K562 (cell line): ENCODE data around the gene TMEM43. TPM values are rescaled to one million over a fixed set of nuclear protein-coding genes. Genes with fewer than 3 reads are reported as not detected.

Experiments used
- ARID3A ChIP-seq: IDR thresholded peaks from 2 replicates; pipeline ENCODE4 v1.6.1; 2012; ENCODE audit warnings: low read depth, low read length, improper control_type of control experiment, borderline replicate concordance
- BCLAF1 ChIP-seq, 2 experiments: fragments of 450-650 bp in 1 of 2; IDR thresholded peaks; 2 replicates each; pipeline ENCODE4 v1.6.1; 2011 to 2017; ENCODE audit warnings: low read depth in 2 of 2, antibody characterized with exemption in 1 of 2, borderline replicate concordance in 1 of 2, low read length in 1 of 2, mild to moderate bottlenecking in 1 of 2, mixed read lengths in 1 of 2; ENCODE audit not compliant: control insufficient read depth in 1 of 2
- CBFB ChIP-seq: sonication (generic); formaldehyde crosslinking; IDR thresholded peaks from 2 replicates; pipeline ENCODE4 v1.4.0; 2020; ENCODE audit warnings: mild to moderate bottlenecking, missing genetic modification reagents
- CBX5 ChIP-seq: IDR thresholded peaks from 2 replicates; pipeline ENCODE4 v1.6.1; 2014; ENCODE audit warnings: low read depth, borderline replicate concordance
- CHD2 ChIP-seq: IDR thresholded peaks from 2 replicates; pipeline ENCODE4 v1.6.1; 2011; ENCODE audit warnings: low read depth, low read length
- DLX4 ChIP-seq: fragments of 250-450 bp; sonication (Bioruptor Pico); IDR thresholded peaks from 2 replicates; pipeline ENCODE4 v1.6.1; 2021; ENCODE audit warnings: mild to moderate bottlenecking
- EP400 ChIP-seq: fragments of 450-650 bp; IDR thresholded peaks from 2 replicates; pipeline ENCODE4 v1.6.1; 2017; ENCODE audit warnings: antibody characterized with exemption, mild to moderate bottlenecking, moderate library complexity
- HMGXB4 ChIP-seq: sonication (generic); formaldehyde crosslinking; IDR thresholded peaks from 2 replicates; pipeline ENCODE4 v1.8.1; 2023; ENCODE audit warnings: mild to moderate bottlenecking, missing genetic modification reagents
- JUND ChIP-seq, 2 experiments: IDR thresholded peaks; 2 replicates in 1 of 2; 3 replicates in 1 of 2; pipeline ENCODE4 v1.6.1; 2011; ENCODE audit warnings: borderline replicate concordance in 2 of 2, low read depth in 2 of 2, low read length in 2 of 2, improper control_type of control experiment in 1 of 2, missing biosample characterization in 1 of 2, missing genetic modification characterization in 1 of 2, missing genetic modification reagents in 1 of 2
- MLLT1 ChIP-seq, 2 experiments: fragments of 450-650 bp; IDR thresholded peaks; 2 replicates each; pipeline ENCODE4 v1.6.1; 2016
- NUFIP1 ChIP-seq: fragments of 450-650 bp; IDR thresholded peaks from 2 replicates; pipeline ENCODE4 v1.6.1; 2018; ENCODE audit not compliant: partially characterized antibody
- RFX5 ChIP-seq: IDR thresholded peaks from 2 replicates; pipeline ENCODE4 v1.6.1; 2011; ENCODE audit warnings: low read depth, mild to moderate bottlenecking, improper control_type of control experiment, low read length
- SAP30 ChIP-seq: fragments of 200-600 bp; sonication (generic); IDR thresholded peaks from 2 replicates; pipeline ENCODE4 v1.6.1; 2012; ENCODE audit warnings: borderline replicate concordance, low read depth, mild to moderate bottlenecking, moderate library complexity, low read length, control low read depth, inconsistent platforms; ENCODE audit not compliant: insufficient read depth, poor library complexity, severe bottlenecking
- SMARCE1 ChIP-seq: fragments of 450-650 bp; IDR thresholded peaks from 2 replicates; pipeline ENCODE4 v1.7.1; 2016; ENCODE audit warnings: mild to moderate bottlenecking
- ZKSCAN1 ChIP-seq: fragments of 150-350 bp; IDR thresholded peaks from 2 replicates; pipeline ENCODE4 v1.6.1; 2016; ENCODE audit warnings: low read depth, low read length
- ZNF280B ChIP-seq: fragments of 250-450 bp; sonication (Bioruptor Pico); IDR thresholded peaks from 2 replicates; pipeline ENCODE4 v1.5.1; 2021; ENCODE audit warnings: mild to moderate bottlenecking
- polyA plus RNA-seq, 8 experiments: library from polyadenylated mRNA; depleted of rRNA in 4 of 8; stranded (reverse) in 5 of 8; unstranded in 3 of 8; fragments of >200 nt; fragmentation: Nextera tagmentation in 2 of 8; fragmentation: Illumina TruSeq in 1 of 8; extraction: Ambion mirVana in 2 of 8; extraction: Trizol in 1 of 8; gene quantifications; 2 replicates each; pipeline versions ENCODE4 v1.2.1 to v1.2.3, GENCODE V29; 2011 to 2014; ENCODE audit warnings: inconsistent platforms in 1 of 8, missing spikeins in 1 of 8
- total RNA-seq, 7 experiments: library from RNA; depleted of rRNA in 6 of 7; stranded (reverse); fragments of >200 nt in 6 of 7; fragmentation: Illumina TruSeq in 2 of 7; extraction: Trizol in 2 of 7; gene quantifications; 2 replicates each; pipeline versions ENCODE4 v1.2.1 to v1.2.3, GENCODE V29; 2011 to 2021; ENCODE audit warnings: low replicate concordance in 1 of 7

The TMEM43 gene
- total and polyA plus RNA-seq, 9 of the 15 experiments (the other 6 are each of a cell fraction or from before 2014, with no cell fraction given), result 16.7 to 46.1 (median 35.7) TPM

- 0 out of 4 replicates have a peak, but pooled peaks of 1 of the 2 experiments have one; percentile 15 for TF ChIP-seq BCLAF1 (IDR thresholded peaks at IDR 0.05; ENCODE audit: borderline replicate concordance in 1 of 2, control insufficient read depth in 1 of 2, low read depth in 2 of 2, low read length in 1 of 2)
- no peak for TF ChIP-seq HMGXB4 (CRISPR knock-in tag)
- TF ChIP-seq ZKSCAN1, result no peak; the same call in 1 of the 2 replicates
- TF ChIP-seq CHD2, result peak; percentile 71
- no peak for TF ChIP-seq CBFB
- TF ChIP-seq ZNF280B (CRISPR knock-in tag), result no peak
- TF ChIP-seq DLX4 (CRISPR knock-in tag), result no peak
- no peak for TF ChIP-seq SAP30
- no peak for TF ChIP-seq EP400
- TF ChIP-seq JUND (IDR thresholded peaks at IDR 0.05; ENCODE audit: borderline replicate concordance, low read depth, low read length), result peak; percentile 28; the same call in 1 of the 2 replicates
- TF ChIP-seq JUND (tag; IDR thresholded peaks at IDR 0.05; ENCODE audit: borderline replicate concordance, low read depth, low read length), result peak; percentile 66; the same call in 1 of the 3 replicates
- TF ChIP-seq MLLT1 (IDR thresholded peaks at IDR 0.05), result no peak
- TF ChIP-seq CBX5, result peak; percentile 83; the same call in 1 of the 2 replicates
- no peak for TF ChIP-seq RFX5
- TF ChIP-seq NUFIP1, result no peak
- TF ChIP-seq SMARCE1, result no peak
- TF ChIP-seq ARID3A, result no peak
Observed at GRCh38 chr3:14124615-14125192, at the start of gene TMEM43, which contains the start of gene CHCHD4 (continued).
